CD4-positive, alpha-beta T cell treated with Interleukin-10 for 1 hour (primary cell): Measurements from ENCODE around the gene ADCY5.
"Not testable (repeated sequence)": the region's sequence is repeated elsewhere in the genome, so short reads cannot be mapped to it uniquely, and the experiment has no call there.

Source experiments
- DNase-seq: peaks from one replicate; pipeline ENCODE4 v3.0.0-alpha.2; 2020

ADCY5 gene

DNA sequence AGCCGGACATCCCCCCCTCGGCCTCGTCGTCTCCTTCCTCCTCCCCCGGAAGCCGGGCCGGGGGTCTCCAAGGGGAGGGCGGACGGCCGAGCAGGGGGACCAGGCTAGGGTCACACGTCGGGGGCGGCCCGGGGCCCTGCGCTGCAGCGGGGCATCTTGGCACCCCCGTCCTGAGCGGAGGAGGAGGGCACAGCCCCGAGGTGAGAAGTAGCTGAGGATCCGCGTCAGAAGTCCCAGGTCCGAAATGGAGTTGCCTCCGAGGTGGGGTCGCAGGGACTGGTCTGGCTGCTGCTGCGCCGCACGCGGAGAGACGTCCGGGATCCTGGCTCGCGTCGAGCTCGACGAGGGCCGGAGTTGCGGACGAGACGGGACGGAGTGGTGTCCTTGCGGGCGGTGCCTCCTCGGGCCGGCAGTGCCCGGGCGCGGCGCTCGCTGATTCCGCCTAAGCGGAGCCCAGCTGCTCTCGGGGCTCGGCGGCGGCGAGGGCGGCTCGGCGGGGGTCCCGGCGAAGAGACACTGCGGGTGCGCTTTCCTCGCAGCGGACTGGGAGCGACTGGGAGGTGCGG lies at the start of gene ADCY5:
ADCY5 (minus strand) TSS at position 555 of the 566 bp plus-strand sequence; CDS start at position 10, 545 bp downstream.
- no peak for DNase-seq

DNA sequence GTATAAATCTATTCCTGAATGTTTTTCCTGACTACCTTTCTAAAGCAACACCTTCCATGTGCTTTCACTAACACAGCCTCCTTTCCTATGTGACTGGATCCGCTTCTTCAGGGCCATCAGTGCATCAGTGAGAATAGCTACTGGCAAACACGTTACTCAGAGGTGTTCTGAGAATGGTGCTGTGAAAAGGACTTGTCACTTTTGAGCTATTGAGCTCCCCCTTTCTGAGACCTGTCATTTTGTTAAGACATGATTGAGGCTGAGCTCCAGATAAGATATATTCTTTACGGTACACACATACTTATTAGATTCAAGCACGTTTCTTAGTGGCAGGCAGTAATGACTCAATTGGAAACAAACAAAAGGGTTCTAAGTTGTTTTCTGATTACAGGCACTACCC lies 45.0 kb upstream of the ADCY5 start:
- DNase-seq, result no peak

DNA sequence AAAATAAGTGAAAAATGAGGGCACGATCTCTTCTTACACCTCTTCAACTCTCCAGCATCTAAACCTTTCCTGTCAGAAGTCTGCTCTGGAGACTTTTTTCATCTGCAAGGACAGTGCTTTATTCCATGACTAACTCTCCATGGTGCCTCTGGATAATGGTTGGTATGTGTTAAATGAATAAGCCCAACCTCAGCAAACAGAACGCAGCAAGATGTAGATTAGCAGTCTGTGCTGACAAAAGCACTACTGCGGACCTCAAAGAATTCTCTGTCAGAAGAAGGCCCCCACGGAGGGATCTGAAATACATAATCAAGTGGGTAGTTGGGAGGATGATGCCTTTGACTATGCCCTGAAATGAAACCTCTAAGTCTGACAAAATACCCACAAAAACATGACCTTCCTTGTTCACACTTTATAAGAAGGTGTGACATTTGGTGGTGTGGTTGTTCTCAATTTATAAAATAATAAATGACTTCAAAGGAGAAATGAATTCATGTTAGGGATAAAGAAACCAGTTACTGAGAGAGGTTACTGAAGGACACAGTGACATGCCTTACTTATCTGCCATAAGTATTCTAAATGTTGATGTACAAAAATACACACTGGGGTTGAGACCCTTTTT lies 43.2 kb upstream of the ADCY5 start:
- peak; percentile 22 for DNase-seq

DNA sequence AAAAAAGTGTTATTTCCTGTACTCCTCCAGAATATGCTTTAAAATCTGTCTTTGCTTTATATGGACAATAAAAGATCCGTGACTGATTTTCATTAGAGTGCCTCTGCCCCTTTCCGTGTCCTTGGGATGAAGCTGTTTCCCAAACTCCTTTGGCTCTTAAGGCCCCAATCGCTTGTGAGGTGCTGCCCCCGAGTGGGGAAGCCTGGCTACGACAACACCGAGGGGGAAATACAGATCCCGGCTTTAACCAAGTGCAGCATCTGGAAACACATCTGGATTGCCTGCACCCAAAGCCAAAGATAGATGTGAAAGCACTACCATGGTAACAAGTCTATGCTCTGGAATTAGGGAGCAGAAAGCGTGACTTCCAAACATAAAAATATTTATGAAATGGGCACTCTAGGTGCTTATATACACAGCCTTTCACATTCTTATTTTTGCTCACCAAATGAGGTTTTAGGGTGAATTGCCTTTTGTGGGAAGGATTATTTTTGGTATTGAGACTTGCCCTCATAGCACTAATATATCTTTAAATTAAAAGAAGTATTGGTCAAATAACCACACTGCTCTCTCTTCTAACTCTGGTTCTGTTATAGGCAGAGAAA lies 40.6 kb upstream of the ADCY5 start:
- DNase-seq, result peak; percentile 37

DNA sequence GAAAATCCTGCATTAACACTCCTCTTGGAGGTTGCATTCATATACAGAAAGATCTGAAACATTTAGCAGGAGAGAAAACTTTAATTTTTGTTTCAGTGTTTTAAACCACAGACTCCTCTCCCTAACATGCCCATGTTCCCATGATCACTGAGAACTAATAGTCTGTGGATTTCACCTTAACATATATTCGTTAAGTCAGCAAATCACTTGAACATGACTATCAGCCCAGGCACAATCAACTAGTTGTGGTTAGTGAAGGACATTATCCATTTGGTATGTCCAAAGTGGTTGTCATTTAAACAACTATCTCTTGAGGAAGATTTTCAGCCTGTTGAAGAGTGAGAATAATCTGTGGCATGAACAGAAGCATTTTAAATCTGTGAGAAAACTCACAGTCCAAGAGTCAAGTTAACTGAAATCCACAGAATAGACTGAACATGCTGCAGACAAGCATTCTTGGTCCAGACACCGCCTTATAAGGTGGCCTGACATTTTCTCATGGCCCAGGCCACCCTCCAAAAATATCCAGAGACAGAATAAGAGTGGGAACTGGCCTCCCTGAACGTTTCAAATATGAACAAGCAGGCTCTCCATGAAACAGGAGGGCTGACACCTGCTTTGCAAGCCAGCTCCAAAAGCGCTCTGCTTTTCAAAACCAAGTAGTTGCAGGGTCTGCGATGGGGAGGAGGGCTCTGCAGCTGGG lies 39.9 kb upstream of the ADCY5 start:
- no peak for DNase-seq

DNA sequence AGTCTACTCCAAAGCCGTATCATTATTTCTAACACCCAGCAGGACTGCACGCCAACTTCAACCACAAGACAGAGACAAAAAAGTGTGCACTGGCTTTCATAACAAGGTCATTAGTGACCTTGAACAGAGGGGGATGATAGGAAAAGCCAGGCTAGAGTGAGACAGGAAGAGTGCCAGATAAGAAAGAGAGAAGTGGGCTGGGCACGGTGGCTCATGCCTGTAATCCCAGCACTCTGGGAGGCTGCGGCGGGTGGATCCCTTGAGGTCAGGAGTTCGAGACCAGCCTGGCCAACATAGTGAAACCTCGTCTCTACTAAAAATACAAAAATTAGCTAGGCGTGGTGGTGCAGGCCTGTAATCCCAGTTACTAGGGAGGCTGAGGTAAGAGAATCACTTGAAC lies 38.2 kb upstream of the ADCY5 start:
- DNase-seq, result not testable (repeated sequence)

DNA sequence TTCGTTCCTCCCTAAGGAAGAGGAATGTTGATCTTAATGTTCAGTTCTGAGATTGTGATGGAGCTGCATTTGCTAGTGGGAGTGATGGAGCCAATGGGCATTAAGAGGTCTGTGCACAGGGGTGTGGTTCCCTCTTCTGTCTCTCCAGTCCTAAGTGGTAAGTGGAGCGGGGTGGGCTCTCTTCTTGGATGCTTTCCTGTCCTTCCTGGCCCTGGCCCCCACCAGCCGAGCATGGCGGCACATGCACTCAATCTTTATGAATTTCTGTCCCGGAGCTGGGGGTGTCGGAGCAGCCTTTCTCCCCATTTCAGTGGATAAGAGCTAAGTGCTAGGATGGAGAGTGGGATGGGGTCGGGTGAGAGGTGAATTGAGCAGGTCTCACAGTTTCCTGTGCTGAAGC lies 37.6 kb upstream of the ADCY5 start:
- DNase-seq, result no peak

DNA sequence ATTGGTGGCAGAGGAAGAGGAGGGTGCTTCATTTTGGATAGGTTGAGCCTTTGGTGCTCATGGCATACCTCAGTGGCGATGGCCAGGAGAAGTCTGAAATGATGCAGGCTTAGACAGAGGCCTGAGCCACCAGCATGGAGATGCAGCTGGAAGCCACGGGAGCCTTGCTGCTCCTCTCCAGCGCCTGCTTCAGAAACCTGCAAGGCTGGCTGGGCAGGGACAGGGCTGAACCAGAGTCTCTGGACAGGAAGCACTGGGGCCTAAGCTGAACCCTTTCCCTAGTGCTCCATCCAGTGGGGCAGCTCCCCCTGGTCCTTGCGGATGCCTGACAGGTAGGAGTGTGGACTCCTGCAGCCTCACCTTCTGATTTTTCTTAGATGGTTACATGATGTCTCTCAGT lies 36.7 kb upstream of the ADCY5 start:
- DNase-seq, result no peak

DNA sequence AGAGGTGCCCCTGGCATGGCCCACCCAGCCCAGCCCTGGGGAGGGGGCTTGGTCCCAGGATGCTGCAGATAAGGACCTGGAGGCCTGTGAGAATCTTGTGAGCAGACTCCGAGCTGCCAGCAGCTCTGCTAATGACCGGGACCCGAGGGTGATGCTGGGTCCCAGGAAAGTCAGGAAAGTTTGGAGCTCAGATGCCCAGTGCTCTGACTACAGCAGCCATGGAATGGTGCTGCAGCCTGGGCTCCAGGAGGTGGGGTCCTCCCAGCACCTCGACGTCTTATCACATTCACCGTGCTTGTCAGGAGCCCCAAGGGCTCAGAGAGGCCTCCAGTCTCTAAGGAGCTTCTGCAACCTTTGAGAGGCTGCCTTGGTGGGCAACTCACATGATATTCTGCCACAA lies 34.3 kb upstream of the ADCY5 start:
- DNase-seq, result no peak

DNA sequence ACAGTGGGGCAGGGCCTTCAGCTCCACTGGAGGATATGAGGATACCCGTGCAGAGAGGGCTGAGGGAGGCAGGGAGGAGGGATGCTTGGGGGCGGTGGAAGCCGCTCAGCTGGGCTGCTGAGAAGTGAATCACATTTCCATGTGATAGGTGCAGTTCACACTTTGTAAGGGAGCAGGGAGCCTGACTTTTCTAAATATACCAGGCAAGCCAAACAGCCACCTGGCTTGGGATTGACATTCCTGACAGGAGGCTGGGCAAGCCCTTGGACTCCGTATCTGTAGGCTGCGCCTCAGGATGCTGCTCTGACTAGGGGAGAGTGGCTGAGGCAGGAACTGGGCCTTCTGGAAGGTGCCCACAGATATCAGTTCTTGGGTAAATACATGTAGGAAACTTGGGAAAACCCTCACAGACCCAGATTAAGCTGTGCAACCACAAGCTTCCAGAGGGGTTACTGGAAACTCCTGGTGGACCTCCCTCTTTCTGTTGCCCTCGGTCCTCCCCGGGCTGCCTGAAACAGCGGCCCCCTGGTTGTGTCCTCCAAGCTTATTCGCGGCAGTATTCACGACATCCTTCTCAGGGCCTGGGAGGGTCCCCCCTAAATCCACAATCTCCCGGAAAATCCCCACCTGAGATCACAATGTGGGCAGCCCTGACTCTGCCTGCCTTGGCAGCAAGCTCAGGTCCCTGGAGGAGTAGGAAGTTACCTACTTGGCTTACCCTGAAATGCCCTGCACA lies 33.0 kb upstream of the ADCY5 start:
- no peak for DNase-seq

DNA sequence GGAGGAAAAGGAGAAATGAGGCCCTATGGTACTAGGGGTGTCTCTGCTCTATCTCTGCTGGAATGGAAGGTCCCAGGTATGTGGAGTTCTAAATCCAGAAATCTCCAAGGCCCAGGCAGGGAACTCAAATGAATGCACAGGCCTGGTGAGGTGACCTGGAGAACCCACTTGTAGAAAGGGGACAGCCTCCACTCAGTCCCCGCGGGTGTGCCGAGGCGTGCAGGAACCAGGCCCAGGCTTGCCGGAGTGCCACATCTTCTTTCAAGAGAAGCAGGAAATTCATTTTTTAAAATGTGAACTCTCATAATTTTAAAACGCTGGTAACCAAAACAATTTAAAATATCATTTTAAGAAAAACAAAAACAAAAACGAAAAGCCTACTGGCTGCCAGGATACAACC lies 32.2 kb upstream of the ADCY5 start:
- no peak for DNase-seq

DNA sequence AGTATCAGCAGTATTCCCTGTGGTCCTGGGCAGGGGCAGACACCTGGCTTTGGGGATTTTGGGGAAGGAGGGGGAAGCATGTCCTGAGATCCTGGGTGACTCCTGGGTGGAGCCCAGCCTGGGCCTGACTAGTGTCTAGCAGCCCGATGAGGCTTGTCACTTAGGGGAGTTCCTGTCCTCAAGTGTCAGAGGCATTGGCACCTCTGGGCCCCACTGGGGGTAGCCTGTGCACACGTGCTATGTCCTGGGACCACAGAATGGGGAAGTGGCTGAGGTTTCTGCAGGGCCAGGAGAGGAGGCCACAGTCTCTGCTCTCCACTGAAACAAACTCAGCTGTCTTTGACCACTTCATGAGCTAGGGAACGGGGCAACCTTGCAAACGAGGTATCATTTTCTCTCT lies 31.5 kb upstream of the ADCY5 start:
- DNase-seq, result no peak

DNA sequence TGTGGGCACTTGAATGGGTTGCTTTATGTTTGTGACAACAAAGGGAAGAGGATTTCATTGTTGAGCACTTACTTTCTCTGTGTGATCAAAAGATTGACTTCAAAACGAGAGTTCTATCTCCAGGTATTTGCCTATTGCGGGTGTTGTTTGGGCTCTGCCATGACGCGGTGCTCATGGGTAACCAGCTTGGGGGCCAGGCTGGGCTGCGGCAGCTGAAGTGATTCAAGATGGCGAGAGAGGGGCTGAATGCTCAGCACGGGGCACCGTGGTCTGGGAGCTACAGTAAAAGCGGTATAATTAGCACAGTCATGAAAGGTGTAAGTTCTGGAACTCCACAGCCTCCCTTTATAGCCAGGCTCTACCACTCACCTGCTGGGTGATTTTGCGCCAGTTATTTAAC lies 31.0 kb upstream of the ADCY5 start:
- no peak for DNase-seq

DNA sequence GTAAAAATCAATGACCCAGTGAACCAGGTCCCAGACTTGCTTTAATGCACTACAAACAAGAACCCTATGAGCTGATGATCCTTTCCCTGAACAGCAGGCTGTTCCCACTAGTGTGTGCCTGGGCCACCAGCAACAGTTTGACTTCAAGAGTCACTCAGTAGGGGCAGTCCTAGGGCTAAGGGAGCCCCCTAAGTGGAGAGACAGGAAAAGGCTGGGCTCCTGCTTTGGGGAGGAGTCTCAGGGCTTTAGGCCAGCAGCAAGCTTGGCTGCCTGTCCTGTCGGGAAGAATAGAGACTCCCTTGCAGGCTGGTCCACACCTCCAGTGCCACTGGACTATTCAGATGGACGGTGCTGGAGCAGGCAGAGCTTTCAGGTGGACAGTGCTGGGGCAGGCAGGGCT lies 29.4 kb upstream of the ADCY5 start:
- DNase-seq, result no peak

DNA sequence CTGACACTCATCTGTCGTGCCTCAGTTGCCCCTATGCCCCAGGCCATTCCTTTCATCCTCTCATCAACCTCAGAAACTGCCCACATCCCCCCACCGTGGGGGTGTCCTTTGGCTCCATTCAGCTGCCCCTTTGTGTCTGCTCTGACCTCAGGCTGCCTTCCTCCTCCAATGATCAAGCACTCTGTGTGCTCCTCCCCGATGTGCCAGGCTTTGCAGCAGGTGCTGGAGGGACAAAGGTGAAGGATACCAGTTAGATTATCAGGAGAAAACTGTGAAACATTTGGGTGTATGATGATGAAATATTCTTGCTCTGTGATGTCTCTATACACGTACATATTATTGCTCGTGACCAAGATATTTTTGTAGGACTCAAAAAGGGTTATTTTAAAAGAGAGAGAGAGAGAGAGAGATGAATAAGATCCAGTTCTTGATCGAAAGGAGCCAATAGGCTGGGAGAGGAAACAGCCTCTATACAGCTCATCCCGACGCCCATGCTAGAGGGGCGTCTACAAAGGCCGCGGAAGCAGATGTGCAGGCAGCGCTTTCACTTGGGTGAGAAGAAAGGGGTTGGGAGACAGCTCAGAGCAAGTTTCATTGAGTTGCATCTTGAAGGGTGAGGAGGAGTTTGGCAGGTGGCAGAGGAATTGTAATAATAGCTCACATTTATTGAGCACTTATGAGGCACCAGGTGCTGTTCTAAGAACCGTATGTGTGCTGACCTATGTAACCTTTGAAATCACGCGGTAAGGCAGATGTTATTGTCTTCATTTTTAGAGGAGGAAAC lies 28.3 kb upstream of the ADCY5 start:
- DNase-seq, result no peak

DNA sequence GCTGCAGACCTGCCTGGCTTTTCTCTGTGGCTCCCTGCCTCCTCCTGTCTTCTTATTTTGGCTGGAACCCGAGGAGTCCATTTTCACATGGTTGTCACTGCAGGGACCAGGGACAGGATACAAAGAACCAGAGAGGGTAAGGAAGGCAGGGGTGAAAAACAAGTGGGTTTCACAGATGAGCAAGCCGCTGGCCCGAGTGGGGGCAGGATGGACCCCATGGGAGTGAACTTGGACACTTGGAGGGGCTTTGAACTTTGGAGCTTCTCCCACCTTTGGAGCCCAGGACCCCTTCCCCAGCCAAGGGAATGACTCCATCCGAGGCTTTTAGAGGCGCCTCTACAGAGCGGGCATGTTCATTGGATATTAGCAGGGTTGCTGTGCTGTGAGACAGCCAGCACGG lies 26.9 kb upstream of the ADCY5 start:
- no peak for DNase-seq

DNA sequence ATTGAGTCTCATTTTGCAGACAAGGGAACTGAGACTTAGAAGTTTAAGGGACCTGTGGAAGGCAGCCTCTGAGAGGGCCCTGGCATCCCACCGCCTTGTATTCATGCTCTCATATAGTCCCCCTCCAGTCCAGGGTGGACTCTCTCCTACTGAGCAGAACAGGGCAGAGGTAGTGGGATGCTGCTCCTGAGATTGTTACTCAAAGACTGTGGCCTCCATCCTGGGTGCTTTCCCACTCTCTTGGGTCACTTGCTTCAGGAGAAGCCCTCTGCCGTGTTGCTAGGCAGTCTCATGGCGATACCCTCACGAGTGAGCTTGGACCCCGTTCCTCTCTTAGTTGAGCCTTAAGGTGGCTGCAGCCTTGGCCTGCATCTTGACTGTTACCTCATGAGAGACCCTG lies 22.2 kb upstream of the ADCY5 start:
- no peak for DNase-seq

DNA sequence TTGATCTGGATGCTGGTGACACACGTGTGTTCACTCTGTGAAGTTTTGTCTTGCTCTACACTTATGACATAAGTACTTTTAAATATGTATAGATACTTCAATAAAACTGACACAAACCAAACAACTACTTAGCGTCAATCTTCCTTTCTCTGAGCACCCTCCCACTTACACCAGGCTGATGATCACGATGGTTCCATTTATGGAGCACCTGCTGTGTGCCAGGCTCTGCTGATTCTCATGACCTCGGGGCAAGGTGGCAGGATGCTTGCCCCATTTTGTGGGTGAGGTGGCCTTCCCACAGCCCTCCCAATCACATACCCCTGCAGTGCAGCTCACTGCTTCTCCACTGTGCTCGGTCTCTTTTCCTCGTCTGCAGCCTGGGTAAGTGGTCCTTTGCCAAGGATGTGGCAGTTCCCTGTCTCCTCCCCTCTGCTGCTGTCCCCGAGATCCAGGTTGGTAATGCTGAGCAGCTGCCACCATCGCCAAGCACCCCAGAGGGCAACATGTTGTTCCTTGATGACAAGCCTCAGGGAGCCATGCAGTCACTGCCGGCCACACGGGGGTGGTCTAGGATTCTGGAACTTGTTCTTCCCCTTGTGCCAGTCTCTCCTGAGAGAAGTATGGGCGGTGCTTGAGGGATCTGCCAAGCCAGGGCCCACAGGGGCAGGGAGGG lies 20.6 kb upstream of the ADCY5 start:
- no peak for DNase-seq

DNA sequence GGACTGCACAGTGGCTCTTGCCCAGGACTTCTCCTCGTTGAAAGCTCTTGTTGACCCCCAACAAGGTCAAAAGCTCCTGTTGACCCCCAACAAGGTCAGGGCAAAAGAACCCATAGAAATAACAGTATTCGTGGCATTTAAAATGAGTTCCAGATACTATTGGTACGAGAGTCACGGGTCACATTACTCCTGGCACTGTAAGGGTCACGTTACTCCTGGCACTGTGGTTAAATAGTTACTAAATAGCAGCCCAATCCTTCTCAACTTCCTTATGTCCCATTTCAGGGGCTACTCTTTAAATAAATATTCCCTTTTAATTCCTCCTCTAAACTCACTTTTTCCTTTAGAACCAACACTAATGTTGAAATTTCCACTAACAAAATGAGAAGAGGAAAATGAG lies 18.2 kb upstream of the ADCY5 start:
- DNase-seq, result no peak

DNA sequence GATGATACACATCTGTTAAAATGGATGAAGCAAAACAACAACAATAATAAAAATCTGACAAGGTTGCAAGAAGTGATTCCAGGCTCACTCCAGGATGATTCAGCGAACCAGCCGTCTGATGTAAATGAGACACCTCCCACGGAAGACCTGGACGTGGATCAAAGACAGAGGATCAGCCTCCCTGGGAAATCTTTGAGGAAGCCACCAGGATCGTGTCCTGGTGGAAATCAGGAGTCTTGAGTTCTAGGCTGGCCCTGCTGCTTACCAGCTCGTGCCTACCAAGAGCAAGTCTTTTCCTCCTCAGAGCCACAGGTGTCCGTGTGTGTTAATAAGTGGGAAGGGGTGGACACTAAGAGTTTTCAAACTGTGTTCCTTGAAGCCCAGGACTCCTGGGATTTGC lies 15.3 kb upstream of the ADCY5 start:
- no peak for DNase-seq

DNA sequence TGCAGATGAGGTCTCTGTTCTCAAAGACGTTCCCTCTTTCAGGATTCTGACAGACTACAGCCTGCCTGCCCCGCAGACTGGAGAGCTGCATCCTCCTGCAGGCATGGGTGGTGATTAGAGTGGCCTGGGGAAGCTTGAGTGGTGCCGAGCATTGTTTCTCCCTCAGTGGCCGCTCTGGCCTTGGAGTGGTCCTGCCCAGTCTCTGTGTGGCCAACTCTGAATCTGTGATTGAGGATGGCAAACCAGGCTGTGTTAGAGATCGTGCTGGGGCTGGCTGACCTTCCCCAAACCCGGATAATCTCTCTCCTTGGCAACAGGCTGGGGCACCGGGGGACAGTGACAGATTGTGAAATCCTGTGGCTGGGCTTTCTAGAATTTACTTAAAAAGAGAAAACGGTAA lies 11.0 kb upstream of the ADCY5 start:
- DNase-seq, result no peak

DNA sequence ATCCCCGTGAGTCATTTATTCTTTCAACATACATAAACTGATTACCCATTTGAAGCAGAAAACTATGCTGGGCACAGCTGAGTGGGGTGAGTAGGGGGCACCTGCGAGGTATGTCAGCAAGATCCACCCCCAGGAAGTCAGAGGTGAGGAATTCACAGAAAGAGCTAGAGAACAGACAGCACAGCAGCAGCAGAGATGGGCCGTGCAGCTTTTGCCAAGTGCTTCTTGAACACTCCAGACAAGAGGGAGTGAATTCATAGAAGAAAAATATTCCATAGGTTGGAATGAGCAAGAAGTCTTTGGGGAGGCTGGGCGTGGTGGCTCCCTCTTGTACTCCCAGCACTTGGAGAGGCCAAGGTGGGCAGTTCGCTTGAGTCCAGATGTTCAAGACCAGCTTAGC lies 9.4 kb upstream of the ADCY5 start:
- no peak for DNase-seq
